D721Med (cell line): ENCODE measurements around the gene ATOH7.
A peak's percentile ranks its signal among the peaks of the same experiment; 100 is the strongest.

Source experiments
- DNase-seq: peaks from one replicate; pipeline ENCODE4 v3.0.0; 2011; ENCODE audit warnings: low spot score; ENCODE audit not compliant: insufficient read length
- FAIRE-seq: peaks from 2 replicates; lab custom pipeline; 2011; peaks lifted over from hg19 to GRCh38; lab: Jason Lieb, UNC
- CTCF ChIP-seq: IDR thresholded peaks from 2 replicates; pipeline ENCODE4 v1.5.1; 2012; ENCODE audit warnings: mild to moderate bottlenecking, control low read depth; ENCODE audit not compliant: insufficient read depth; ENCODE audit errors: missing control alignments

Gene ATOH7

GRCh38 chr10:68269562-68270290 lies 37.8 kb upstream of the ATOH7 start:
- DNase-seq (no peak), FAIRE-seq (peak; percentile 6)
- no peak for TF ChIP-seq CTCF

DNA sequence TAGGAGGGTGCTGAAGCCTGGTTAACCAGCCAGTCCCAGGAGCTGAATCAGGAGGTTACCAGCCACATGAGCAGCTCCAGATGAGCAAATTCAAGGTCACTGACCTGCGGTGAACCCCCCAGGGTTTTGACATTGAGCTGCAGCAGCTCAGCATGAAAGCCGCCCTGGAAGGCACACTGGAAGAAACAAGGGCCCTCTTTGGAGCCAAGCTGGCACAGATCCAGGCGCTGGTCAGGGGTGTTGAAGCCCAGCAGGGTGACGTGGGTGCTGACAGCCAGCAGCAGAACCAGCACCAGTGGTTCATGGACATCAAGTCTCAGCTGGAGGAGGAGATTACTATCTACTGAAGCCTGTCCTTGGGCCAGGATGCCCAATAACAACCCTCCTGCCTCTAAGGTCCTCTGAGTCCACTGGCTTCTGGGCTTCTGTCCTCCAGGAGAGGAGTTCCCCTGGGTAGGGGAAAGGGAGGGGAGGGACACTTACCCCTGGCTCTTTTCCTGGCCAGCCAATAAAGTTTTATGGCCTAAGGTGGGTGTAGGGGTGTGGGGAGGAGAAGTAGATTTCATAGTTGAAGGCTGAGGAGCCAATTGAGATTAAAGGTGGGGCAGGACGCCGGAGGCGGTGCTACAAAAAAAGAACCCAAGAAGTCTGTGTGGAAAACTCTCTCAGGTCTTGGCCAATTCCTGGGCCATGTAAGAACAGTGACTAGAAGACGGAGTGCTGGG lies 29.4 kb upstream of the ATOH7 start:
- no peak for TF ChIP-seq CTCF
- no peak for DNase-seq
- FAIRE-seq: no peak

DNA sequence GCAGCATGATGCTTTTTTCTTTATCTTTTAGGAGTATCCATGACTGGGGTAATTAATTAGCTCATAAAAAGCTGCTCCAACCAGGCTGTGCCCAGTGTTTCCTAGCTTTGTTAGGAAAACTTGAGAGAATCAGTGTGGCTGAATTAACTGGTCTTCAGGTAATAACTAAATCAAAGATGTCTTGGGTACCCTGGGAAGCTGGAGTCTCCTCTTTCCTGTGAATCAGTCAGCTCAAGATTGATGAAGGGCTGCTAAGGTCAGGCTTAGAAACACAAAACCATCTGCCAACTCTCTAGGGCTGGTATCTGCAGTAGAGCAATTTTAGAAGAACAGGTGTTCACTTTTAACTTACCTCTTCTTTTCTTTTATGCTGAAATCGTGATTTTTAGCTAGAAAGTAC lies 21.4 kb upstream of the ATOH7 start:
- FAIRE-seq (no peak), DNase-seq (no peak)
- no peak for TF ChIP-seq CTCF

- DNase-seq (no peak), FAIRE-seq (peak; percentile 58)
- no peak for TF ChIP-seq CTCF
Observed at GRCh38 chr10:68251625-68252495, 19.9 kb upstream of the ATOH7 start.

DNA sequence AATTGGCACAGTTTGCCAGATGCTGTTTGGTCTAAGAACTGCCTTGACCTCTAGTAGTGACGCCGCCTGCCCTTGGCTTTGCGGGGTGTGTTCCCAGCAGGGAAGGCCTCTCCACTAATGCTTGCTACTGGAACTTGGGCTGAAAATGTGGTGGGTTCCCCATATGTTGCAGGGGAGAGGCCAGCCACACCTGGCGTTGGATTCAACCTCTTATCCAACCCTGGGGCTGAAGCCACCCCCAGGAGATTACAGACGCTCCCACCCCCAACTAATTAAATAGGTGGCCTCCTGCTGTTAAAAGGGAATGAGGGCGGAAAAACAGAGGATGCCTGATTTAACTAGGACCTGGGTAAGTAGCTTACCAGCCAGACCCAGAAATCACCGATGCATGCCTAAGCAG lies 19.2 kb upstream of the ATOH7 start:
- TF ChIP-seq CTCF: no peak
- peak; percentile 73 for FAIRE-seq
- peak; percentile 44 for DNase-seq

DNA sequence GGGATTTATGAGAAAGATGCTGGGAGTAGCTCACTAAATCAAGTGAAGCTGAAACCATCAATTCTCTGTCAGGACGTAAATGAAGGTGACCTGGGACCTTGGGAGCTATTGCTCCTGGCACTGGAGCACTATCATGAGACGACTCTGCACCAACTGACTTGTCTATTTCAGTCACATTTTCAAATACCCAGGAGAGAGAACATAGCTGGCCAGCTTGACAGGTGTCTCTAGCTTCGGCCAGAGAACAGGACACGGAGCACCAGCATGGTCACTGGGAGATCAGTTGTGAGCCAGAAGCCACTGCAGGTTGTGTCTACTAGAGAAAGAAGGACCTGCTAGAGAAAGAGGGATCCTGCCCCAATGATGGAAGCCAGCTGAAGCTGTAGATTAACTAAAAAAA lies 17.4 kb upstream of the ATOH7 start:
- FAIRE-seq (no peak), DNase-seq (no peak)
- TF ChIP-seq CTCF: no peak
